ENCODE results near the gene GADL1.

The GADL1 gene

DNA sequence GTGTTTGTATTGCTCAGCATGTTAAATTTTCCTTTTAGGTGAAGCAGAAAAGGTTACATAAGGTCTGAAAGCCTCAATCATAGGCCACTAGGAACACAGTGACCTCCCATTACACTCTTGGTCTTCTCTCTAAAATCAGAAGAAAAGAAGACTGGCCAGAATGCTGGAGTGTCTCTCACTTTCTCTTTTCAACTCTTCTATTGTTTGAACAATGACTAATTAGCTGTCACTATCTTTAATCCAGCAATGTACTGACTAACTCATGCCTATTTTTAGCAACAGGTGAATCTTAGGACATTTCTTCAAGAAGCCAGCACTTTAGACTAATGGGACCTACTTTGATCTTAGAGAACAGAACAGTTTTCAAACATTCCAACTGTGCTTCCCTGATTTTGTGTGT is 145.2 kb downstream of the GADL1 start:
- H3K9me3 ChIP-seq (ENCODE audit: control insufficient read depth, insufficient read depth, low read length): no peaks in the 10 kb centered on the region
- no peak overlapping the region for H3K27ac ChIP-seq (ENCODE audit: low read length)
- H3K27me3 ChIP-seq (ENCODE audit: control insufficient read depth, insufficient read depth, low read length): no peaks in the 10 kb centered on the region
- DNase-seq (ENCODE audit: low read depth, low spot score): no peak
- H3K4me1 ChIP-seq (ENCODE audit: control insufficient read depth, insufficient read depth, low read length): 0 out of 2 replicates have a peak, but pooled peaks cover 4% of the 10 kb centered on the region
- H3K4me3 ChIP-seq (ENCODE audit: low read length): no peak overlapping the region
- H3K36me3 ChIP-seq (ENCODE audit: control insufficient read depth, insufficient read depth, low read length): no peaks in the 10 kb centered on the region

DNA sequence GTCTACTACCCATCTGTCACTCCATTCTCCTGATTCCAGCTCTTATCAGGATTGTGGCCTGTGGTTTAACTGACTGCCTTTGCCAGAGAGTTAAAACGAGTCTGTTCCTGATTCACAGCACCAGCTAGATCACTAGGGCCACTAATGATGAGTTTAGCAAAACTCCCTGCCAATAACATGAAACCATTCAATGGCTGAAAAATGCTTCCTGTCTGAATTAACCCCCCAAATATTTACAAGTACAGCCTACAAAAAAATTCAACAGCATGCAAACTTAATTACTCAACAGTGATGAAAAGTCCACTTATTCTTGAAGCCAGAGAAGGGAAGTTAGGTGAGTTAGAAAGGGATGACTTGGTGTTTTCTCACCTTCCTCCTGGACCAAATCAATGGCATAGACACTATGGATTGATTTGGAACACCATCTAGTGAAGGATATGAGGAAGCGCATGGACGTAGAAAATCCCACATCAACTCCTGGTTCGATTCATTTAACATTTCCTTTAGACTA is 146.6 kb downstream of the GADL1 start:
- H3K4me3 ChIP-seq (ENCODE audit: low read length): no peak overlapping the region
- no peaks in the 10 kb centered on the region for H3K27me3 ChIP-seq (ENCODE audit: control insufficient read depth, insufficient read depth, low read length)
- no CpG with 5 or more reads among the region's 4 CpGs for WGBS (ENCODE audit: insufficient coverage, insufficient read length)
- H3K9me3 ChIP-seq (ENCODE audit: control insufficient read depth, insufficient read depth, low read length): no peaks in the 10 kb centered on the region
- peaks cover 7% of the 10 kb centered on the region; the same call in 1 of the 2 replicates for H3K4me1 ChIP-seq (ENCODE audit: control insufficient read depth, insufficient read depth, low read length)
- no peak for DNase-seq (ENCODE audit: low read depth, low spot score)
- no peak overlapping the region for H3K27ac ChIP-seq (ENCODE audit: low read length)
- no peaks in the 10 kb centered on the region for H3K36me3 ChIP-seq (ENCODE audit: control insufficient read depth, insufficient read depth, low read length)

DNA sequence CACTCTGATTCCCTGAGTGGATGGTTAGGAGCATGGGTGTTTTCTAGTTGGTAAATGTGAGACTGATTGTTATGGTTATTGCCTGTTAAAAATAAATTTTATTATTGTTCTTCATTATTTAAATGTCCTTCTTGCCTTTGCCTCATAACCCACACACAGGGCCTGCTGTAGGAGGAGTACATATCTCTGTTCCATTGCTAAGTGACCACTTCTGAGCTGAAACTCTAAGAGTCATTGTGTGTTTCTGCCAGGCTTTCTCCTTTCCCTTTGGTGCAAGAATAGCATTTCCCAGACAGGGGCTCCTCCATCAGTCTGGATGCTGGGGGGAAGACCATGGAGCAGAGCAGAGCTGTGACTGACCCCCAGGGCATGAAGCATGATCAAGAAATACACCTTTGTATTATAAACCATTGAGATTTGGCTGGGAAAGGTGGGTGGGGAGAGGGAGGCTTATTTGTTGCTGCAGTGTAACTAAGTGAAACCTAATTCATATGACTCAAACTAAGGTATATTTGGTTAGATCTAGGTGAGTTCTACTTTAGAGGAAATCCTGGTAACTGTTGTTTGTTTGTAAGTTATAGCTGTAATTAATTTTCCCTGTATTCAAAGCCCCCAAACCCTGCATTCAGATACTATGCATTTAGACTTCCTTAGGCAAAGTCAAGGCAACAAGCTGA is 150.7 kb downstream of the GADL1 start:
- Histone ChIP-seq H3K27ac (ENCODE audit: low read length) (no peak overlapping the region), H3K36me3 (ENCODE audit: control insufficient read depth, insufficient read depth, low read length) (no peaks in the 10 kb centered on the region), H3K9me3 (ENCODE audit: control insufficient read depth, insufficient read depth, low read length) (no peaks in the 10 kb centered on the region), H3K27me3 (ENCODE audit: control insufficient read depth, insufficient read depth, low read length) (no peaks in the 10 kb centered on the region), H3K4me3 (ENCODE audit: low read length) (no peak overlapping the region), H3K4me1 (ENCODE audit: control insufficient read depth, insufficient read depth, low read length) (peaks cover 3% of the 10 kb centered on the region; the same call in 1 of the 2 replicates)
- no peak for DNase-seq (ENCODE audit: low read depth, low spot score)

DNA sequence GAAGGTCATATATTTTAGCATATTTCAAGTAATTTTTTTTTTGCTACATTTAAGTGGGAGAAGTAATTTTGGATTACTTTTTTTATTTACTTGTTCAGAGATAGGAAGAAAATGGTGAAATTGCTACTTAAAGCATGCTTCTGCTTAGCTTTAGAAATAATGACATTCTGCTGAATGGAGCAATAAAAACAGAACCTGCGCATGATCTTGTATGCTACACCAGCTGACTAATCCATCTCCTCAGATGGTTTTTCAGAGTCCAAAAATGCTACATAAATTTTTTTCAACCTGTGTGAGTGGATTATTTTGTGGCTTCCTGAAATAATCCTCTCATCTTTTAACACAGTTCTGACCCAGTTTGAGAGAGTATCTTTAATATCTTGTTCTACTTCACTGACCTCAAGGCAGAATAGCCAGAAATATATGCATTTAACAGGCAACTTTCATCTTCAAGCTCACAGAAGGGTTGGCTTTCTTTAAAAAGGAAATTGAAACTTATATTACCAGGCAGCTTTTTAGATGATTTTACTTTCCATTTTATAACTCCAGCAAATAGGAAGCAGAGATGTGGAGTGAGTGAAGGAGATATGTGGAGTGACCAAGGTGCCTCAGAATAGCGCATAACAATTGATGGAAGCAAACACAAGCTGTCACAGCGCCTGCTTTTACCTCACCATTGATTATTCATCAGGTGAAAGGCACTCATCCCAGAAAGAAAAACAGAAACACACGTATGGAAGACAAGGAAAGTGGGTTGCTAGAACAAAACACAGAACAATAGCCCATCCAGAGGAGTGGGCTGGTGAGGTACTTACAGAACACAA is 151.5 kb downstream of the GADL1 start:
- no peaks in the 10 kb centered on the region for H3K27me3 ChIP-seq (ENCODE audit: control insufficient read depth, insufficient read depth, low read length)
- H3K36me3 ChIP-seq (ENCODE audit: control insufficient read depth, insufficient read depth, low read length): no peaks in the 10 kb centered on the region
- no peak for DNase-seq (ENCODE audit: low read depth, low spot score)
- no CpG with 5 or more reads among the region's 4 CpGs for WGBS (ENCODE audit: insufficient coverage, insufficient read length)
- peaks cover 3% of the 10 kb centered on the region; the same call in 1 of the 2 replicates for H3K4me1 ChIP-seq (ENCODE audit: control insufficient read depth, insufficient read depth, low read length)
- H3K4me3 ChIP-seq (ENCODE audit: low read length): no peak overlapping the region
- H3K9me3 ChIP-seq (ENCODE audit: control insufficient read depth, insufficient read depth, low read length): no peaks in the 10 kb centered on the region
- H3K27ac ChIP-seq (ENCODE audit: low read length): no peak overlapping the region

DNA sequence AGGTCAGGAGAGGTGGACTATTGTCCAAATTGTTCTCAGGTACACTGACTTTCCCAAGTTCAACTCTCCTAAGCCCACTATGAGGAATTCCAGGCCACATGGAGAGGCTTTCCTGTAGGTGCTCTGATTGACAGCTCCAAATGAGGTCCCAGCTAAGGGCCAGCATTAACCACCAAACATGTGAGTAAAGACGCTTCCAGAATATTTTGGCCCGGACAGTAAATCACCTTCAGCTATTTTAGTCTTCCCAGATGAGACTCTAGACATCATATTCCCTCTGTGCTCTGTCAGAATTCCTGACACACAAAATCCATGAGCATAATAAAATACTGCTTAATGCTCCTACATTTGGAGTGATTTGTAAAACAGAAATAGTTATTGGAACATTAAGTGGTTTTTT is 152.6 kb downstream of the GADL1 start:
- WGBS (ENCODE audit: insufficient coverage, insufficient read length): no CpG with 5 or more reads among the region's 2 CpGs
- no peak overlapping the region for H3K27ac ChIP-seq (ENCODE audit: low read length)
- no peak for DNase-seq (ENCODE audit: low read depth, low spot score)
- H3K9me3 ChIP-seq (ENCODE audit: control insufficient read depth, insufficient read depth, low read length): no peaks in the 10 kb centered on the region
- no peaks in the 10 kb centered on the region for H3K36me3 ChIP-seq (ENCODE audit: control insufficient read depth, insufficient read depth, low read length)
- no peaks in the 10 kb centered on the region for H3K27me3 ChIP-seq (ENCODE audit: control insufficient read depth, insufficient read depth, low read length)
- no peak overlapping the region for H3K4me3 ChIP-seq (ENCODE audit: low read length)
- H3K4me1 ChIP-seq (ENCODE audit: control insufficient read depth, insufficient read depth, low read length): peaks cover 3% of the 10 kb centered on the region; the same call in 1 of the 2 replicates

DNA sequence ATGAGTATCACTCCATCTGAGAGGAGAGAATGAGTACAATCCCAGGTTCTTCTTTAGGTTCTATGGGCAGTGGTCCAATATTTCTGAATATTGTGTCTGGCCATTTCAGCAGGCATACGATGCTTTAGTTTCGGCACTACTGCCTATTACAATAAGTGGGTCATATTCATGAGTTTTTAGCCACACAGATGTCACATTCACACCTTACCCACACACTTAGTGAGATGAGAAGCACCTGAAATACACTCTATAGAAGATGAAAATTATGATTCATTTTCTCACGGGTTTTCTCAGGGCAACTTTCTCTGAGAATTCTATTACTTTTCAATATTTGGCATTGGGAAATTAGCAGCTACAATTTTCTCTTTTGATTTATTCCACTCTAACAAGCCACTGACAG is 155.9 kb downstream of the GADL1 start:
- DNase-seq (ENCODE audit: low read depth, low spot score): no peak
- Histone ChIP-seq H3K36me3 (ENCODE audit: control insufficient read depth, insufficient read depth, low read length) (no peaks in the 10 kb centered on the region), H3K9me3 (ENCODE audit: control insufficient read depth, insufficient read depth, low read length) (no peaks in the 10 kb centered on the region), H3K27me3 (ENCODE audit: control insufficient read depth, insufficient read depth, low read length) (no peaks in the 10 kb centered on the region), H3K4me1 (ENCODE audit: control insufficient read depth, insufficient read depth, low read length) (peaks cover 3% of the 10 kb centered on the region; the same call in 1 of the 2 replicates), H3K27ac (ENCODE audit: low read length) (no peak overlapping the region), H3K4me3 (ENCODE audit: low read length) (no peak overlapping the region)
- no CpG with 5 or more reads among the region's 3 CpGs for WGBS (ENCODE audit: insufficient coverage, insufficient read length)

DNA sequence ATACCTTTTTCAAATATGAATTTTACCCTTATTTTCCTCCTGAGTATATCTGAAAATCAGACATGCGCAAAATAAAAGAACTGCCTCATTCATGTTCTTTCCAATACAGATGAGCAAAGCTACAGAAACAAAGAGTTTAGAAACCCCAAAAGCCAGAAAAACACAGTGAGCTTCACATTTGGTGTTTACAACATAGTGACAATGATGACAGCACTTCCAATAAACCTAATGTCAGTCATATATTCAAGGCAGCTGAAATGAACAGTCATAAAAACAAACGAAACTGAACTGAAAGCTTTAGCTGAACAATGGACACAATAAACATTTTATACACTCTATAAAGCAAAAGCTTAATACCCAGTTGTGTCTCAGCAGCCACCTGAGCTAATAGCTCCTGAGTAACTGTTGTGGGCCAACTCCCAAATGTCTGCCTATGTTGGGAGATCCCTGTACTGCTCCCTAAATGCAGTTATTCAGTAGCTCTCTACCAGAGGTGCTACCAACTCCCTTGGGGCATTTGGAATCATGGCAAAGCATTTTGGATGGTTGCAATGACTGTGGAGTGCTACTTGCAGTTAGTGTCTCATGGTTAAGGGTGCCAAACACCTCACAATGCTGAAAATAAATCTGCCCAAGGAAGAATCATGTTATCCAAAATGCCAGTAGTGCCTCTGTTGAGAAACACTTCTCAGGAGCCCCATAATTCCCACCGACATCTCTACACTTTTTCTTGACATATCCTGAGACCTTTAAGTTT is 156.5 kb downstream of the GADL1 start:
- no peak for DNase-seq (ENCODE audit: low read depth, low spot score)
- Histone ChIP-seq H3K9me3 (ENCODE audit: control insufficient read depth, insufficient read depth, low read length) (no peaks in the 10 kb centered on the region), H3K27ac (ENCODE audit: low read length) (no peak overlapping the region), H3K27me3 (ENCODE audit: control insufficient read depth, insufficient read depth, low read length) (no peaks in the 10 kb centered on the region), H3K4me1 (ENCODE audit: control insufficient read depth, insufficient read depth, low read length) (no peaks in the 10 kb centered on the region; the same call in 1 of the 2 replicates), H3K36me3 (ENCODE audit: control insufficient read depth, insufficient read depth, low read length) (no peaks in the 10 kb centered on the region), H3K4me3 (ENCODE audit: low read length) (no peak overlapping the region)
- no CpG with 5 or more reads among the region's 3 CpGs for WGBS (ENCODE audit: insufficient coverage, insufficient read length)

DNA sequence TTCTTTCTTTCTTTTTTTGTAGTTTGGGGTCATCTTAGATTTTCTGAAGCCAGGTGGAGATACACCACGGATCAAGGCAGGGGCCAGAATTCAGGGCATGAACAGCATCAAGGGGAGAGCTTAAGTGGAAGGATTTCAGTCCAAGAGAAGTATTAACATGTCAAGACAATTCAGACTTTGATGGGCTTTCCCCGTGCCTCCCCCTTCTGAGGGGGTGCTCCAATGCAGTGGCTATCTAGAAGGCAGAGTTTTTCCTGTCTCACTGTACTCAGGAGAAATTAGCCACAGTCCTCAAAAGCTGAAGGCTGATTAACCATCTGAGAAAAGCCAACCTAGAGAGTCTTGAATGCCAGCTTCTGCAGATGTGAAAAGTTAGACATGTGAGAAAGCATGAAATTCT is 160.8 kb downstream of the GADL1 start:
- Histone ChIP-seq H3K27ac (ENCODE audit: low read length) (no peak overlapping the region), H3K4me3 (ENCODE audit: low read length) (no peak overlapping the region), H3K4me1 (ENCODE audit: control insufficient read depth, insufficient read depth, low read length) (no peaks in the 10 kb centered on the region), H3K27me3 (ENCODE audit: control insufficient read depth, insufficient read depth, low read length) (no peaks in the 10 kb centered on the region), H3K9me3 (ENCODE audit: control insufficient read depth, insufficient read depth, low read length) (no peaks in the 10 kb centered on the region), H3K36me3 (ENCODE audit: control insufficient read depth, insufficient read depth, low read length) (no peaks in the 10 kb centered on the region)
- WGBS (ENCODE audit: insufficient coverage, insufficient read length): no CpG with 5 or more reads among the region's 2 CpGs
- no peak for DNase-seq (ENCODE audit: low read depth, low spot score)

DNA sequence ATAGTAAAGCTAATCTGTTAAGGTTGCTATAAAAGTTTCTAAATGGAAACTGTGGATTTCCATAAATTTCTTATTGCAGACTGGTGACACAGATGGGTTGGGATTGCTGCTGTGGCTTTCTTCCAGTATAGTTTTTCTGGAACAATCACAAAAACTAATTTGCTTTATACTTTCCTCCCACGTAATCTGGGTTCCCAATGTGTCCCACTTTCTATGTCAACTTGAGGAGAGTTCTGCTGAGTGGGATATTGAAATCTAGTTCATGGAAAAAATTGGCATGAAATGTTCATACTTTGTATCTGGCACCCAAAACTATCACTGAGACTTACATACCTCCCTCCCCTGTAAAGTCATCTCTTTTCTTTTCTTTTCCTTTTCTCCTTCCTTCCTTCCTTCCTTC is 161.3 kb downstream of the GADL1 start:
- no peak overlapping the region for H3K27ac ChIP-seq (ENCODE audit: low read length)
- no peak overlapping the region for H3K4me3 ChIP-seq (ENCODE audit: low read length)
- H3K4me1 ChIP-seq (ENCODE audit: control insufficient read depth, insufficient read depth, low read length): no peaks in the 10 kb centered on the region
- H3K36me3 ChIP-seq (ENCODE audit: control insufficient read depth, insufficient read depth, low read length): no peaks in the 10 kb centered on the region
- H3K9me3 ChIP-seq (ENCODE audit: control insufficient read depth, insufficient read depth, low read length): no peaks in the 10 kb centered on the region
- no peaks in the 10 kb centered on the region for H3K27me3 ChIP-seq (ENCODE audit: control insufficient read depth, insufficient read depth, low read length)
- no peak for DNase-seq (ENCODE audit: low read depth, low spot score)
- no CpG with 5 or more reads among the region's 1 CpG for WGBS (ENCODE audit: insufficient coverage, insufficient read length)

DNA sequence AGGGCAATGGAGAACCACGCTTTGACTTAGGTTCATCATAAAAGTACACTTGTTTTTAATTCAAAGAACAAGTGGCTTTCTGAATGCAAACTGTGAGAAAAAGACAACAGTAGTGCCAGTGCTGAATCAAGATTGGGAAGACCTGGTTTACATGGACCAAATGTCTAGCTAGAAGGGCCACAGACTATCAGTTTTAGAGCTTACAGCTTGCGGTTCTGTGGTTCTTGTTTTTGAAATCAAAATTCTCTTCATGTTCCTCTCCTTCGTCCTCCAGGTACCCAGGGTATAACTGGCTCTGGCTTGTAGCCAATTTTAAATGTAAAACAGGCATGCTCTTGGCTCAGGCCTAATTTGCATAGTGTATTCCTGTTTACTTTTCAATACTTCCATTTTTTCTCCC is 163.5 kb downstream of the GADL1 start:
- DNase-seq (ENCODE audit: low read depth, low spot score): no peak
- no peak overlapping the region for H3K27ac ChIP-seq (ENCODE audit: low read length)
- no CpG with 5 or more reads among the region's 3 CpGs for WGBS (ENCODE audit: insufficient coverage, insufficient read length)
- H3K4me1 ChIP-seq (ENCODE audit: control insufficient read depth, insufficient read depth, low read length): no peaks in the 10 kb centered on the region
- H3K36me3 ChIP-seq (ENCODE audit: control insufficient read depth, insufficient read depth, low read length): no peaks in the 10 kb centered on the region
- H3K27me3 ChIP-seq (ENCODE audit: control insufficient read depth, insufficient read depth, low read length): no peaks in the 10 kb centered on the region
- no peaks in the 10 kb centered on the region for H3K9me3 ChIP-seq (ENCODE audit: control insufficient read depth, insufficient read depth, low read length)
- H3K4me3 ChIP-seq (ENCODE audit: low read length): no peak overlapping the region
